ENCODE data around the gene TMEM258. TPM values are rescaled to one million over a fixed set of nuclear protein-coding genes. Genes with fewer than 3 reads are reported as not detected.

TMEM258 gene
- total RNA-seq, 2 donors from 2014 or later: 8.6 to 29.1 TPM

DNA sequence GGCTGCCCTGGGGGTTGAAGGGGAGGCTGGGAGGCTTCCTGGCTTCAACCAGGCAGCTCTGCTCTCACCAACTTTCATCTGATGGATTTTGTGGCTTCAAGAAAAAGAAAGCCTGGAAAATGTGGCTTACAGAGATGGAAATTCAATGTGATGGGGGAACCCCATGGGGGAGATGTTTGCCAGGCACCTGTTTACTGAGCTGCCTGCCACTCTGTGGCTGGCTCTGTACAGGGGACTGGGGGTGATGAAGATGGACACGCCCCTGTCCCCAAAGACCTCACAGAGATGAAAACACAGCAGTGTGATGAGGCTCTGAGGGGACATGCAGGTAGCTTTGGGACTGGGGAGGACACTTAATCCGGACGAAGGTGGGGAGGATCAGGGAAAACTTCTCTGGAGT lies 10.1 kb downstream of the TMEM258 start:
- peaks cover 0 to 37% of the 10 kb centered on the region in 2 donors for H3K36me3 ChIP-seq (replicated peaks in 1 of 2; ENCODE audit: insufficient read depth in 1 of 2, low read depth in 2 of 2)
- WGBS, 2 donors: 88 to 89% methylated on average over 3 of the region's 3 CpGs
- TF ChIP-seq, protein P1, sequence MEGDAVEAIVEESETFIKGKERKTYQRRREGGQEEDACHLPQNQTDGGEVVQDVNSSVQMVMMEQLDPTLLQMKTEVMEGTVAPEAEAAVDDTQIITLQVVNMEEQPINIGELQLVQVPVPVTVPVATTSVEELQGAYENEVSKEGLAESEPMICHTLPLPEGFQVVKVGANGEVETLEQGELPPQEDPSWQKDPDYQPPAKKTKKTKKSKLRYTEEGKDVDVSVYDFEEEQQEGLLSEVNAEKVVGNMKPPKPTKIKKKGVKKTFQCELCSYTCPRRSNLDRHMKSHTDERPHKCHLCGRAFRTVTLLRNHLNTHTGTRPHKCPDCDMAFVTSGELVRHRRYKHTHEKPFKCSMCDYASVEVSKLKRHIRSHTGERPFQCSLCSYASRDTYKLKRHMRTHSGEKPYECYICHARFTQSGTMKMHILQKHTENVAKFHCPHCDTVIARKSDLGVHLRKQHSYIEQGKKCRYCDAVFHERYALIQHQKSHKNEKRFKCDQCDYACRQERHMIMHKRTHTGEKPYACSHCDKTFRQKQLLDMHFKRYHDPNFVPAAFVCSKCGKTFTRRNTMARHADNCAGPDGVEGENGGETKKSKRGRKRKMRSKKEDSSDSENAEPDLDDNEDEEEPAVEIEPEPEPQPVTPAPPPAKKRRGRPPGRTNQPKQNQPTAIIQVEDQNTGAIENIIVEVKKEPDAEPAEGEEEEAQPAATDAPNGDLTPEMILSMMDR (IDR thresholded peaks at IDR 0.05): no peak
- no peak for TF ChIP-seq POLR2A (IDR thresholded peaks at IDR 0.05)

DNA sequence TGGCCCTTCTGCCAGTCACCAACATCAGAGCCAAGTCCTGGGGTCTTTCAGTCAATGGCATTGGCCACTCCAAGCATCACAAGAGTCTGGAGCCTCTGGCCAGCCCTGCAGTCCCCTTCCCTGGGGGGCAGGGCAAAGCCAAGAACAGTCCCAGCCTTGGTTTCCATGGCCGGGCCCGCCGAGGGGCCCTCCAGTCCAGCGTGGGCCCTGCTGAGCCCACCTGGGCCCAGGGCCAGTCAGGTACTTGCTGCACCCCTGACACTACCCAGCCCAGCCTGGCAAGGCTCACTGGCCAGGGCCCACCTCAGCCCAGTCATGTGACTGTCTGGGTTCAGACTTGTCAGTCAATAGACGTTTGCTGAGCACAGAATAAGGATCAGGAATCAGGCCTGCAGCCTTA lies 10.8 kb downstream of the TMEM258 start:
- peaks cover 17% of the 10 kb centered on the region for H3K4me1 ChIP-seq
- ATAC-seq: no peak
- no peaks in the 10 kb centered on the region for H3K9me3 ChIP-seq
- H3K27me3 ChIP-seq: no peaks in the 10 kb centered on the region
- intact Hi-C loops (cut with DNase I): loop anchor here (5.0 kb wide), 1 partner anchor 39 kb away; no protein-coding TSS in a partner anchor
- whole genome bisulfite sequencing, 2 donors: 68% methylated on average over 5 of the region's 5 CpGs; no CpG with 5 or more reads in 1 of the 2 donors
- no peak for DNase-seq
- peaks cover 0 to 31% of the 10 kb centered on the region in 2 donors for H3K36me3 ChIP-seq (replicated peaks in 1 of 2; ENCODE audit: insufficient read depth in 1 of 2, low read depth in 2 of 2)
- TF ChIP-seq, protein P1 (IDR thresholded peaks at IDR 0.05): no peak
- no peak for TF ChIP-seq POLR2A (IDR thresholded peaks at IDR 0.05)
- no peak overlapping the region for H3K4me3 ChIP-seq
- no peak overlapping the region for H3K27ac ChIP-seq

More for the DNA sequence above, 10.1 kb downstream of the TMEM258 start:
- ATAC-seq (no peak), DNase-seq (no peak)
- intact Hi-C loops (cut with DNase I): loop anchor here (5.0 kb wide), 1 partner anchor 40 kb away; no protein-coding TSS in a partner anchor
- no peaks in the 10 kb centered on the region for H3K27me3 ChIP-seq
- no peaks in the 10 kb centered on the region for H3K9me3 ChIP-seq
- H3K27ac ChIP-seq: no peak overlapping the region
- H3K4me3 ChIP-seq: no peak overlapping the region
- H3K4me1 ChIP-seq: peaks cover 10% of the 10 kb centered on the region

DNA sequence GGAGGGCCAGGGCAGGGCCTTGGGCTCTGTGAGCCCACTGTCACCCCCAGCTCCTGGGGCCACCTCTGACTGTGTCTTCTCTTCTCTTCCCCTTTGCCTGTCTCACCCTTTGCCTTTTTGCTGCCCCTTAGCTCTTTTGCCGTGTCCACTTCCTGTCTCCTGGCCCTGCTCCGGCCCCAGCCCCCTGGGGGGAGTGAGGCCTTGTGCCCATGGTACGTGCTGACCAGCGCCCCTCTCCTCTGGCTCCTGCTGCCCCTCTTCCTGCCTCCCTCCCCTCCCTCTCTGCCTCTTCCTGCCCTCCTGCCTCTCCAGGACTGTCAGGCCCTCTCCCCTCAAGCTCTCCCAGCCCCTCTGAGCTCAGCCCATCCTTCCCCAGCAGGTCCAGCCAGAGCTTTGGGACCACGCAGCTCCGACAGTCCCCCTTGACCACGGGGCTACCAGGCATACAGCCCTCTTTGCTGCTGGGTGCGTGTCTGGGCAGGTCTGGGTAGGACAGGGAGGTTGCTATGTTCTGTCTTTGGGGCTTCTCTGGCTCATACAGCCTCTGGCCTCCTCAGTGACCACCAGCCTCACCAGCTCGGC lies 11.7 kb downstream of the TMEM258 start:
- intact Hi-C loops (cut with DNase I): loop anchor here (5.0 kb wide), 1 partner anchor 38 kb away; no protein-coding TSS in a partner anchor
- Histone ChIP-seq H3K9me3 (no peaks in the 10 kb centered on the region), H3K36me3 (replicated peaks in 1 of 2; ENCODE audit: insufficient read depth in 1 of 2, low read depth in 2 of 2) (peaks cover 0 to 25% of the 10 kb centered on the region in 2 donors), H3K4me1 (peaks cover 22% of the 10 kb centered on the region), H3K27ac (no peak overlapping the region), H3K27me3 (no peaks in the 10 kb centered on the region), H3K4me3 (no peak overlapping the region)
- DNase-seq (no peak), ATAC-seq (no peak)
- 82 to 89% methylated on average over 9 of the region's 9 CpGs for whole genome bisulfite sequencing, 2 donors
- TF ChIP-seq, protein P1 (IDR thresholded peaks at IDR 0.05): no peak

DNA sequence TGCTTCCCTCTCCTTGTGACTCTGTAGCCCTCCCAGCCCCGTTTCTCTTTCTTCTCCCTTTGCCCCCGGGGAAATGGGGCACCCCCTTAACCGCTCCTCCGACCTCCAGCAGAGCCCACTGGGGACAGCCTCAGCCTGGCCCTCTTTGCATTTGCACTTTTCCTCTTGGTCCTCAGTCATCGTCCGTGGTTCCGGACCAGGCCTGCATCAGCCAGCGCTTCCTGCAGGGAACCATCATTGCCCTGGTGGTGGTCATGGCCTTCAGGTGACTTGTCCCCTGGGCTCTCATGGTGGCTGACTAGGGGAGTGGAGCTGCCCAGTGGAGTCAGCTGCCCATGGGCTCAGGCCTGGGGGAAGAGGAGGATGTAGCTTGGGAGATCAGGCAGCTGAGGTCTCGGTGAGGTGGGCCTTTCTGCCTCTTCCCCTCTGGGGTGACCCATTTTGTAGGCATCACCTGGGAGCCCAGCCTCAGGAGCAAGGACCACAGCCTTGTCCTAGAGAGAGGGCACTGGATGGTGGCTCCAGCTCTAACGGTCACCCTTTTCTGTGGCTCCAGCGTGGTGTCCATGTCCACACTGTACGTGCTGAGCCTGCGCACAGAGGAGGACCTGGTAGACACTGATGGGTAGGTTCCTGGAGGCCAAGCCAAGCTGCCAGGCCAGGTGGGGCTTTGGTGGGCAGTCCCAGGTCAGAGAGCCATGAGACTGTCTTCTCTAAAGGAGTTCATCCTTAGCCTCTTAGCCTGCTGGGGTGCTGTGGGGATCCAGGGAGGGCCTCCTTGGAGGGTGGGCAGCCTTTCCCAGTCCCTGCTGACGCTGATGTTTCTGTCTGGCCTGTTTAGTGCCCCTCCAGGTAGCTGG lies 12.5 kb downstream of the TMEM258 start:
- WGBS, 2 donors: 88 to 89% methylated on average over 10 to 14 of the region's 14 CpGs
- Histone ChIP-seq H3K27ac (no peak overlapping the region), H3K27me3 (no peaks in the 10 kb centered on the region), H3K36me3 (replicated peaks in 1 of 2; ENCODE audit: insufficient read depth in 1 of 2, low read depth in 2 of 2) (peaks cover 0 to 19% of the 10 kb centered on the region in 2 donors), H3K4me3 (no peak overlapping the region), H3K9me3 (no peaks in the 10 kb centered on the region), H3K4me1 (peaks cover 22% of the 10 kb centered on the region)
- ATAC-seq (no peak), DNase-seq (no peak)
- intact Hi-C loops (cut with DNase I): loop anchor here (5.0 kb wide), 1 partner anchor 38 kb away; no protein-coding TSS in a partner anchor
- no peak for TF ChIP-seq POLR2A (IDR thresholded peaks at IDR 0.05)
- TF ChIP-seq, protein P1 (IDR thresholded peaks at IDR 0.05): no peak

All from body of pancreas (tissue), 4 donors.